ENCODE data around the gene MYL7.

- TF ChIP-seq CTCF (IDR thresholded peaks at IDR 0.05) = no peak
- TF ChIP-seq POLR2A (IDR thresholded peaks at IDR 0.05) = no peak
Measured at GRCh38 chr7:44104860-44105771, 36.0 kb downstream of the MYL7 start.

Data from thyroid gland (tissue), 4 donors.